Superior temporal gyrus (tissue), 1 donor: ENCODE measurements around the gene TREML4.
"Not testable (repeated sequence)": the region's sequence is repeated elsewhere in the genome, so short reads cannot be mapped to it uniquely, and the experiment has no call there.

Experiments
- DNase-seq: peaks from one replicate; pipeline ENCODE4 v3.0.0-alpha.2; 2016; ENCODE audit errors: extremely low spot score

TREML4 gene

GRCh38 chr6:41228096-41228495 lies at the start of gene TREML4:
TSS of gene TREML4 (plus strand) at chr6:41228349. CDS start at chr6:41228428, 79 bp downstream.
- DNase-seq: no peak

GRCh38 chr6:41179163-41179562 lies 49.0 kb upstream of the TREML4 start:
- no peak for DNase-seq

- DNase-seq: no peak
Measured at GRCh38 chr6:41181566-41181965, 46.6 kb upstream of the TREML4 start.

- DNase-seq: peak; percentile 27
Measured at GRCh38 chr6:41182069-41183034, 45.8 kb upstream of the TREML4 start.

- DNase-seq: no peak
Measured at GRCh38 chr6:41184761-41185160, 43.4 kb upstream of the TREML4 start.

GRCh38 chr6:41186031-41186562 lies 42.1 kb upstream of the TREML4 start:
- DNase-seq: no peak

GRCh38 chr6:41187924-41188886 lies 39.9 kb upstream of the TREML4 start:
- DNase-seq: no peak

GRCh38 chr6:41189046-41189445 lies 39.1 kb upstream of the TREML4 start:
- DNase-seq: not testable (repeated sequence)

GRCh38 chr6:41189967-41190366 lies 38.2 kb upstream of the TREML4 start:
- DNase-seq: no peak

- DNase-seq: no peak
Measured at GRCh38 chr6:41190791-41191190, 37.4 kb upstream of the TREML4 start.

- no peak for DNase-seq
Measured at GRCh38 chr6:41191569-41191968, 36.6 kb upstream of the TREML4 start.

- DNase-seq: no peak
Measured at GRCh38 chr6:41193171-41193734, 34.9 kb upstream of the TREML4 start.

- no peak for DNase-seq
Measured at GRCh38 chr6:41193884-41194283, 34.3 kb upstream of the TREML4 start.

GRCh38 chr6:41194386-41194785 lies 33.8 kb upstream of the TREML4 start:
- no peak for DNase-seq

- DNase-seq: no peak
Measured at GRCh38 chr6:41197234-41197633, 30.9 kb upstream of the TREML4 start.

GRCh38 chr6:41199552-41200246 lies 28.4 kb upstream of the TREML4 start:
- DNase-seq: no peak

- no peak for DNase-seq
Measured at GRCh38 chr6:41200296-41200900, 27.8 kb upstream of the TREML4 start.

- DNase-seq: no peak
Measured at GRCh38 chr6:41200901-41201763, 27.0 kb upstream of the TREML4 start, which contains the start of gene TREML2. TSS of gene TREML2 (minus strand) at chr6:41201149. CDS start at chr6:41201008, 141 bp downstream.

GRCh38 chr6:41201764-41202173 lies 26.4 kb upstream of the TREML4 start:
- DNase-seq: no peak
